HL-60 (cell line): ENCODE data around the gene ABHD8.

Experiments
- DNase-seq, 2 experiments: peaks; one replicate each; pipeline ENCODE4 v3.0.0-alpha.2; 2010 to 2020; ENCODE audit warnings: low read depth in 1 of 2, low spot score in 1 of 2
- H3K27ac ChIP-seq: fragments of 250-450 bp; sonication (Bioruptor Pico); replicated peaks from 2 replicates; pipeline ENCODE4 v1.5.1; 2020; ENCODE audit warnings: mild to moderate bottlenecking, moderate library complexity
- H3K27me3 ChIP-seq: fragments of 250-450 bp; sonication (Bioruptor Pico); 2 replicates; pipeline ENCODE4 v1.5.1; 2021; ENCODE audit warnings: mild to moderate bottlenecking, moderate library complexity; ENCODE audit not compliant: insufficient read depth, poor library complexity, severe bottlenecking
- H3K4me3 ChIP-seq: replicated peaks from 2 replicates; pipeline ENCODE4 v1.5.1; 2011; ENCODE audit warnings: mild to moderate bottlenecking, control low read depth, low read length; ENCODE audit not compliant: insufficient read depth
- GABPA ChIP-seq: IDR thresholded peaks from 2 replicates; pipeline ENCODE4 v1.6.1; 2012; ENCODE audit warnings: low read depth
- POLR2AphosphoS5 ChIP-seq: IDR thresholded peaks from 2 replicates; pipeline ENCODE4 v1.6.1; 2012; ENCODE audit warnings: low read depth
- REST ChIP-seq: IDR thresholded peaks from 2 replicates; pipeline ENCODE4 v1.6.1; 2012; ENCODE audit warnings: low read depth; ENCODE audit not compliant: insufficient replicate concordance
- SPI1 ChIP-seq: IDR thresholded peaks from 2 replicates; pipeline ENCODE4 v1.6.1; 2012; ENCODE audit warnings: low read depth, mild to moderate bottlenecking, borderline replicate concordance
- TF ChIP-seq, protein P1 (sequence below): IDR thresholded peaks from one replicate; pipeline ENCODE4 v1.5.1; 2011; ENCODE audit warnings: low read length, control low read depth, inconsistent platforms; ENCODE audit not compliant: insufficient read depth

Gene ABHD8

DNA sequence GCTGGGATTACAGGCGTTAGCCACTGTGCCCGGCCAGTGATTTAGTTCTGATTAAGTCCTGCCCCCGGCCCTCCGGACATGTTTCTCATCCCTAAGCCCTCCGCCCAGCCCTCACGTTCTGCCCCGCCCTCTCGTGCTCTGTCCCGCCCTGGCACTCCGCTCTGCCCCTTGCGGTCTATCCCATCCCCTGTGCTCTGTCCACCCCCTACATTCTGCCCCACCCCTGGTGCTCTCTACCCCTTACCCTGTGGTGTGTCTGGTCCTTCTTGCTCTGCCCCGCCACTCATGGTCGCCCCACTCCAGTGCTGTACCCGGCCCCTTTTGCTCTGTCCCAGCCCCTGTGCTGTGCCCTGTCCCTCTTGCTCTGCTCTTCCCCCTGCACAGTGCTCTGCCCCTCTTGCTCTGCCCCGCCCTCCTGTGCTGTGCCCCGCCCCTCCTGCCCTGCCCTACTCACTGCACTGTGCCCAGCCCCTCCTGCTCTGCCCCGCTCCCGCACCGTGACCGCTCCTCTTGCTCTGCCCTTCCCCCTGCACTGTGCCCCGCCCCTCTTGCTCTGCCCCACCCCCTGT, 37.2 kb upstream of the ABHD8 start:
- Histone ChIP-seq H3K27me3 (no peaks in the 10 kb centered on the region), H3K4me3 (no peak overlapping the region), H3K27ac (no peak overlapping the region)
- TF ChIP-seq GABPA (no peak), SPI1 (no peak), REST (no peak), POLR2AphosphoS5 (no peak)
- TF ChIP-seq, protein P1, sequence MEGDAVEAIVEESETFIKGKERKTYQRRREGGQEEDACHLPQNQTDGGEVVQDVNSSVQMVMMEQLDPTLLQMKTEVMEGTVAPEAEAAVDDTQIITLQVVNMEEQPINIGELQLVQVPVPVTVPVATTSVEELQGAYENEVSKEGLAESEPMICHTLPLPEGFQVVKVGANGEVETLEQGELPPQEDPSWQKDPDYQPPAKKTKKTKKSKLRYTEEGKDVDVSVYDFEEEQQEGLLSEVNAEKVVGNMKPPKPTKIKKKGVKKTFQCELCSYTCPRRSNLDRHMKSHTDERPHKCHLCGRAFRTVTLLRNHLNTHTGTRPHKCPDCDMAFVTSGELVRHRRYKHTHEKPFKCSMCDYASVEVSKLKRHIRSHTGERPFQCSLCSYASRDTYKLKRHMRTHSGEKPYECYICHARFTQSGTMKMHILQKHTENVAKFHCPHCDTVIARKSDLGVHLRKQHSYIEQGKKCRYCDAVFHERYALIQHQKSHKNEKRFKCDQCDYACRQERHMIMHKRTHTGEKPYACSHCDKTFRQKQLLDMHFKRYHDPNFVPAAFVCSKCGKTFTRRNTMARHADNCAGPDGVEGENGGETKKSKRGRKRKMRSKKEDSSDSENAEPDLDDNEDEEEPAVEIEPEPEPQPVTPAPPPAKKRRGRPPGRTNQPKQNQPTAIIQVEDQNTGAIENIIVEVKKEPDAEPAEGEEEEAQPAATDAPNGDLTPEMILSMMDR = no peak
- no peak for DNase-seq

DNA sequence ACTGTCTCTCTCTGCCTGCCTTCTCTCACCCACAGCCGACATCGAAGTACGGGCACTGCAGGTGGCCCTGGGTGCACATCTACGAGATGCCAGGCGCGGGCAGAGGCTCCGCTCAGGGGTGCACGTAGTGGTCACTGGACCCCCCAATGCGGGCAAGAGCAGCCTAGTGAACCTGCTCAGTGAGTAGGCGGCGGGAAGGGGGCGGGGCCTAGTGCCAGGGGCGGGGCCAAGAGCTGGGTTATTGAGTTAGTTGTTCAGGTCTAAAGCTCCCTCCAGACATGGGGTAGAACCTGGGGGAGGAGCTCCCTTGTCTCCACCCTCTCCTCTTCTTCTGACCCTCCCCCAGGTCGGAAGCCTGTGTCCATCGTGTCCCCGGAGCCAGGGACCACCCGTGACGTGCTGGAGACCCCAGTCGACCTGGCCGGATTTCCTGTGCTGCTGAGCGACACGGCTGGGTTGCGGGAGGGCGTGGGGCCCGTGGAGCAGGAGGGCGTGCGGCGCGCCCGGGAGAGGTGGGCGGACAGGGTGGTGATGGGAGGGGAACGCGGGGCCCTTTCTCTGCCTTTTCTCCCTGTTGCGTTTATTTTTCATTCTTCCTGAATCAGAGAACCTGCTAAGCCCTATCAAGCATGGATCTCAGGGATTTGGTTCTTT, 36.0 kb upstream of the ABHD8 start:
- no peak overlapping the region for H3K4me3 ChIP-seq
- no peak overlapping the region for H3K27ac ChIP-seq
- no peak for DNase-seq
- TF ChIP-seq, protein P1 = no peak
- no peak for TF ChIP-seq SPI1
- TF ChIP-seq GABPA = no peak
- TF ChIP-seq POLR2AphosphoS5 = no peak
- no peaks in the 10 kb centered on the region for H3K27me3 ChIP-seq

DNA sequence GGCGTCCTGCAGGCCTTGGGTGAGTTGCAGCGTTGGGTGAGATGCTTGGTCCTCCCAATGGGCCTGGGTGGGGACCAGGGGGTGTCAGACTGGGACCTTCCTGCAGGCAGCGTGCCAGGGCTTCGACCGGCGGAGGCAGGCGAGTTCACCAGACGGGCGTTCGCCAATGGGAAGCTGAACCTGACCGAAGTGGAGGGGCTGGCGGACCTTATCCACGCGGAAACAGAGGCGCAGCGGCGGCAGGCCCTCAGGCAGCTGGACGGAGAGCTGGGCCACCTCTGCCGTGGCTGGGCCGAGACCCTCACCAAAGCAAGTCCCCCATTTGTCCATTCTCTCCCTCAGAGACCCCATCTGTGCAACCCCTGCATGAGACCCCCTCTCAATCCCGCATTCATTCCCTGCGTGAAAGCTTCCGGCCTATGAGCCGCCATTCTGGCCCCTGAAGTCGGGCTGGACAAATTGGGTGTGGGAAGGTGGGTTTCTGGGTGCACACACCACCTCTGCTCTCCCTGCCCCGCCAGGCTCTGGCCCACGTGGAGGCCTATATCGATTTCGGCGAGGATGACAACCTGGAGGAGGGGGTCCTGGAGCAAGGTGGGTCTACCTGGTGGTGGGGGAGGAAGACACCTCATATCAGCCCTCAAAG, 35.3 kb upstream of the ABHD8 start:
- H3K27ac ChIP-seq = no peak overlapping the region; the same call in 1 of the 2 replicates
- H3K4me3 ChIP-seq = peak overlapping the region; percentile 70
- no peak for TF ChIP-seq REST
- TF ChIP-seq SPI1 = no peak
- no peak for TF ChIP-seq POLR2AphosphoS5
- TF ChIP-seq, protein P1 = no peak
- no peak for TF ChIP-seq GABPA
- no peak for DNase-seq
- H3K27me3 ChIP-seq = no peaks in the 10 kb centered on the region
